RPMI8226 (cell line): ENCODE results near the gene MAD1L1.
"Not testable (repeated sequence)": the region's sequence is repeated elsewhere in the genome, so short reads cannot be mapped to it uniquely, and the experiment has no call there.

Experiments
- DNase-seq: peaks from one replicate; pipeline ENCODE4 v3.0.0-alpha.2; 2015

The MAD1L1 gene

DNA sequence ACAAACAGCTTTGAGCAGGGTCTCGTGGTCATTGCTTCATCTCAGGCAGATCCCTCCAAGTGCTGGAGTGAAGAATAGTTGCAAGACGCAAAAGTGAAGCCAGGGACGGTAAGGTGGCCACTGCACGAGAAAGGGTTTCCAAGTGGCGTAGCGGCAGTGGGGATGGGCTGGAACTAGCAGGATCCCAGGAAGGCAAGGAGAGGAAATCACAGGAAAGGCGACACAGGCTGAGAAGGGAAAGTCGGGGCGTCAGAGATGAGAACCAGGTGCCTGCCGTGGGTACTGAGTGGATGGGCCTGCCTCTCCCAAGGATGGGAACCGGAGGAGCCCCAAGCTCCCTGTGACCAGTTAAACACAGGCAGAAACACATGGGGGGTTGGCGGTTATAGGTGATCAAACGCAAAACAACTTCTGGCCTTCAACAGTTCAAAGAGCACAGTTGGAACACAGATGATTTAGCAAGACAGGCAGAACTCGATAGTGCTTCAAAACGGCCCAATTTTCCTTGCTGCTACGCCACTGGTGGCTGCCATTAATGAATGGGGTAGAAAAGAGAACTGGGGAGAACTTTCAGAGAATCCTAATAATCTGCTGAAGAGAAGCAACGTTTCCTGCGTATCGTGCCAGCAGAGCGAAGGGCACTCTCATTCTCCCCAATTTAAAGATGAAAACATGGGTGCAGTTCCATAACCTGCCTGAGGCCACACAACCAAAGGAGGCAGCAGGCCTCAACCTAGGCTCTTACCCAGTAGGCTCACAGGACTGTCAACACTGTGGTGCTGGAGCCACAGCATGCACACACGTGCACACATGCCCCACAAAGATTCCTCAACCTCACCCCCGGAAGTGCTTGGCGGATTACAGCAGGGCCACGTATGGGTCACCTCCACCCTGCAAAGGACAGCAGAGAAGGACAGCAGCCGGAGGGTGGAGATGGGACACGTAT lies 61.9 kb downstream of the MAD1L1 start:
- no peak for DNase-seq

DNA sequence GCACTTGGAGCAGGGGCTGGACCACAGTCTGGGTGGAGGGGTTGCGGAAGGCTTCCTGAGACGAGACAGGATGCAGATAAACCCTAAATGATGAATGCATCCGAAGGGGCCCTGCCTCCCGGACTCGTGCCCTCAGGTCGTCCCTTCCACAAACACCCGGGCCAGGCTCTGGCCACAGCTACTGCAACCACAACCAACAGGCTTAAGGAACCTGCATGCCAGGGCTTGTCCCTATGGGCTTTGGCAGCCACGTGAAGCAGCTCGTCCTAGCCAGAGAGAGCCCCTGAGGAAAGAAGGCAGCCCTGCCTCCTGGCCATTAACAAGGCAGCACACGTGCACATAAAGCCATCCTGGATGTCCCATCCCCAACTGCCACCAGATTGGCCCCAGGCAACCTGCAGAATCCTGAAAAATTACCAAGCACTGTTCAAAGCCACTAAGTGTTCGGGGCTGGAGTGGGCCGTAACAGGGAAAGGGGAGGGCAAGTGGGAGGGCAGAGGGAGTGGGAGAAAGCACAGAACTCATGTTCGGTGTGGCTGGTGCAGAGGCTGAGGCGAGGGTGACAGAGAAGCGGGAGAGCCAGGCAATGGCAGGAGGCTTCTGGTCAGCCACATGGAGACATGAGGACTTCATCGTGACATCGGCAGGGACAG lies 62.7 kb downstream of the MAD1L1 start:
- DNase-seq = no peak

DNA sequence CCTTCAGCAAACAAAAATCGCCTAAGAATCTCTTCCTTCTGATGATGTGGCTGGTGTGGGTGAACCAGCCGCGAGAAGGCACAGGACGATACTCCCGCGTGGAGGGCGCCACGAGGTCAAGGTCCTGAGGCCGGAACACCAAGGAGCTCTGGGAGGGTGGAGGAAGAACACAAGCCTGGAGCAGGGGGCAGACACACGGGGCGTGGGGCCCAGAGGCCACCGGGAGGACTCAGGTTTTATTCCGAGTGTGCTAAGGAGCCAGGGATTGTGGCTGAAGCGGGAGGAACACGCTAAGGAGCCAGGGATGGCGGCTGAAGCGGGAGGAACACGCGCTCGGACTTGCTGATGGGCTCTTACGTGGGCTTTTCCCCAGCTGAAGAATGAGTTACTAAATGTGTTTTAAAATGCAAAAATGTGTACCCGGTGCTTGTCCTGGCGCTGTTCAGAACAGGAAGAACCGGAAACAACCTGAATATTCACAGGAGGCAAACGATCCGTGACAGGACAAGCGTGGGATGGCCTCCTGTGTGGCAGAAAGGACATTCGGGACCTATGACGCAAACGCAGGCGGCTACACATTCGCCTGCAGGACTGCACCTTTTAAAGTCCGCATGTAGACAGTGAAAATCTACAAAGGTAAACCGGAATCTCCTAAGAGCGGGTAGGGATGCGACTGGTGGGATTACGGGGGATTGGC lies 64.0 kb downstream of the MAD1L1 start:
- DNase-seq = no peak

DNA sequence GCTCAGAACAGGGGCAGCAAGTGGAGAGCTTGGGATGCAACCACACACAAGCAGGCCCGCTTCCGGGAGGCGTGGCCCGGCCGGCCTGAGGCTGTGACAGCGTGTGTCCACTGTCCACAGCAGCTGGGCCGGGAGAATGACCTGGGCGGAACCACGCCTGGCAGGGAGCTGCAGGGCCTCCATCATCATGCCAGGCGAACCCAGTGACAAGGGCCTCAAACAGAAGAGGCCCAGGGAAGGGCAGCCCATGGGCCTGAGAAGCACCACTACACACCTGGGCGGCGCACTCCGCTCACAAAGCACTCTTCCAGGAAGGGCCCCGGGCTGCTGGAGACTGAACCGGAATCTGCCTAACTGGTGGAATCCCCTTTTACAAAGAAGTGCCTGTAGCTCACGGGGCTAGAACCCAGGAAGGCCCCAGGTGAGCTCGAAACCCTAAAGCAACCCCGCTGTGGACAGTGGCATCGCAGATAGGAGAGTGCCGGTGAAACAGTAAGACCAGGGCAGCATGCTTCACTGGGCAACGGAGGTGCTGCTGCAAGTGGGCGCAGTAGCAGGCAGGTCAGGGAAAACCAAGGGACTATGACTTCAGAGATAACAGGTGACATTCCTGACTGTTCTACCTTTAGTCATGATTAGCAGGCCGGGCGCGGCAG lies 66.0 kb downstream of the MAD1L1 start:
- DNase-seq = no peak

DNA sequence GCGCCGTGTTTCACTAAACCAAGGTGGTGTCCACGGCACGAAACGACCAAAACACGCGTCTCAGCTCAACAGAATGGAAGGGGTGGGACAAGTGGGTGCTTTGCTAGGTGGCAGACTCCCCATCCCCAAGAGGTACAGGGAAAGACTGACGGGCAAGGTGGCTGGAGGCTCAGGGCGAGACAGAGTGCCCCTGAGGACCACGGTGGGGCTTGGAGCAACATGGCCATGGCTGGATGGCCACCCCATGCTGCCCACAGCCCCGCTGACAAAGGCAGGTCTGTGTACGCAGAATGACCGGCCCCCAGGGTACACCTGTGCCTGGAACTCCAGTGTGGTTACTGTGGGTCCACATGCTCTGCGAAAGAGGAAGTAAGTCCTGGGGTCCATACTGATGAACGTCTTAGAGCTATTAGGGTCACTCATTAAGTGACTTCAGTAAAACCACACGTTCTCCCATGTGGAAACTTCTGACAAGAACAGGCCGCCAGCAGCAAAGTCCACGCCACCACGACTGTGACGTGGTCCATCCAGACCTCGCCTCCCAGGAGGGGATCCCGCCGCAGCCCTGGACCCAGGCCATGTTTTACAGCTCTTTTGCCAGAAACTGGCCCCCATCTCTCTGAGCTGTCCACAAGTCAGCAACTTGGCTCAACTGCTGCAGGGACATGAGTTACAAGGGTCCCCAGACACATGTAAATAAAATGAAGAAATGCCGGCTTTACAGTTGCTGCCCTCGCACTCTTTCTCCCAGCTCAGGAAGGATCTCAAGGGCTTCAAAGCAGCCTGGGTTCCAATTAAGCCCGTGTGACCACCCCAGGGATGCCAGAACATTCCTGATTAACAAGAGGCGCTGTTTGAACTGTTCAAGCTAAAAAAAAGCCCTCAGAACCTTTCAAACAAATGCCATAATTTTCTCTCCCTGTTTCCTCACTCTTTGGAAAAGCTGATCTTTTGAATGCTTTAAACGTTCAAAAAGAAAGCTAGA lies 66.8 kb downstream of the MAD1L1 start:
- DNase-seq = no peak

DNA sequence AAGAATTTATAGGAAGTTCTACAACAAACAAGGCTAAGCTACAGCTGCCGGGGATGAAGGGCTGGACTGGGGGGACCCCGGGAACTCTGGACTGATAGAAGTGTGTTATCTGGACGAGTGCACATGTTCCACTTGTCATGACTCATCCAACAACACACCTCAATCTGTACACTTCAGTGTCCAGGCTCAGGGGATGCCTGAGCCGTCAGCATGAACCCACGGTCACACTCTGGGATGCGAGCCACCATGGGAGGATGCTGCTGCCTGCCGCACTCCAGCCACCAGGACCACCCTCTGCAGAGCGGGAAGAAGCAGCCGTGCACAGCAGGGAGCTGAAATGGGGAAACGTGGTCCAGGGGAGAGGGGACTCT lies 67.5 kb downstream of the MAD1L1 start:
- DNase-seq = no peak

DNA sequence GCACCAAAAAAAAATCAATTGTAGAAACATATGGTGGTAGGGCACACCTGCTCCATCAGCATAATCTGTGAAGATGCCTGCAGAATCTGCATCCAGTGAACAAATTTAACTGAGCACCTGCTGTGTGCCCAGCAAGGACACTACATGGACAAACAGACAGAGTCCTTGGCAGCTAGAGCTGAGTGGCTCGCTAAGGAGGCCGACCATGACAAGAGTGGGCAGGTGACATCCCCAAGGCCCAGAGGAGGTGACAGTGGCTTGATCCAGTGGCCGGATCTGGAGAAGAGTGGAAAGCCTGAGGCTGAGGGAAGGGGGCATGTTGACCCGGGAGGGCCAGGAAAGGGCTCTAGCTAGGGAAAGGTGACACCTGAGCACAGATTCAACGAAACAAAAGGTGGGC lies 68.1 kb downstream of the MAD1L1 start:
- DNase-seq = no peak

DNA sequence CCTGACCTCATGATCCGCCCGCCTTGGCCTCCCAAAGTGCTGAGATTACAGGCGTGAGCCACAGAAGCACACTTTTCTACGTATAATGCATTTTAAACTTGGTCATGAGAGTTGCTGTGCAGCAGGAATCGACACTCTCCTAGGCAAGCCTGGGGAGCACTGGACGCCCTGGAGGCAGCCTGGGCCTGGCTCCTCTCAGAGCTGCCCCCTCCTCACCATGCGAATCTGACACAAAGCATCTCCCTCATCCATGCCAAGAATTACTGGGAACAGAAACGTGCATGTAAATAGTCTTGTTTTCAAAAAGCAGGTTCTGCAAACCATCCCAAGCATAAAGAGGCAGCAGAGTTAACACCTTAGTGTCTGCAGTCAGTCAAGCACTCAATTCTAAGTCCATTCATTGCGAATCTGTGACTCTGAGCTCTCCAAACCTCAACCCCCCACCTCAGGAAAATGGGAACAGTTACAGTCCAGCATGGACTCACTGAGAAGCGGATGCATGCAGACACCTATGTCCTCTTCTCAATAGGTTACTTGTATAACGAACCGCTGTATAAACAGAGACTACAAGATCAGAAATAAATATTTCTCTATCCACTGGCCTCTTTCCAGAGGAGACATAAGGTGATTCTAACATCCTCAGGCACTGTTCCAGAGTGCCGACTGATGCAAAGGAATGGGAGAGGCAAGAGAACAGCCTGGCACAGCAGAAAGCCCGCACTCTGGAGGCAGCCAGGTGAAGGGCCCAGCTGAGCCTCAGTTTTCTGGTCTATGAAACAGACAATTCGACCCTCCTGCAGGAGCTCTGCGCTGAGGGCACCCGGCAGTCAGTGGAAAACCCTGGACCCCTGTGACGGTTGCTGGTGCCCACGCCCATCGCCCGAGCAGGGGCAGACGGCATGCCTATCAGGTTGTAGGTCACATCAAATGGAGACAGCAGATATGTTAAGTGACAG lies 68.9 kb downstream of the MAD1L1 start:
- no peak for DNase-seq

DNA sequence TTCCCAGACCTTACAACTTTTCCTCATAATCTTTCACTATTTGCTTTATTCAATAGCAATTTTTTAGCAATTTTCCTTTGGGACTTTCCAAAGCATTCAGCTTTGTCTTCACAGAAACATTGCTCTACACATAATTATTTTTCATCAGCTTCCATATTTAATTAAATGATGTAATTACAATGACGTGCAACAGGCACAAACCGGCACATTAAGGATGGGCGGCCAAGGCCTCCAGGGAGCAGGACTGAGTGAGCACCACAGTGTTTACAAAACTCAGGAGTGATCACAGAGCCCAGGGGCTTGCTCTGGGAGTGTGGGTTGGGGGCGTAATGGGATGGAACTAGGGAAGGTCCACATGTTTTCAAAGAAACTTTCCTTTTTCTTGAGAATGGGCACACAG lies 69.8 kb downstream of the MAD1L1 start:
- no peak for DNase-seq

DNA sequence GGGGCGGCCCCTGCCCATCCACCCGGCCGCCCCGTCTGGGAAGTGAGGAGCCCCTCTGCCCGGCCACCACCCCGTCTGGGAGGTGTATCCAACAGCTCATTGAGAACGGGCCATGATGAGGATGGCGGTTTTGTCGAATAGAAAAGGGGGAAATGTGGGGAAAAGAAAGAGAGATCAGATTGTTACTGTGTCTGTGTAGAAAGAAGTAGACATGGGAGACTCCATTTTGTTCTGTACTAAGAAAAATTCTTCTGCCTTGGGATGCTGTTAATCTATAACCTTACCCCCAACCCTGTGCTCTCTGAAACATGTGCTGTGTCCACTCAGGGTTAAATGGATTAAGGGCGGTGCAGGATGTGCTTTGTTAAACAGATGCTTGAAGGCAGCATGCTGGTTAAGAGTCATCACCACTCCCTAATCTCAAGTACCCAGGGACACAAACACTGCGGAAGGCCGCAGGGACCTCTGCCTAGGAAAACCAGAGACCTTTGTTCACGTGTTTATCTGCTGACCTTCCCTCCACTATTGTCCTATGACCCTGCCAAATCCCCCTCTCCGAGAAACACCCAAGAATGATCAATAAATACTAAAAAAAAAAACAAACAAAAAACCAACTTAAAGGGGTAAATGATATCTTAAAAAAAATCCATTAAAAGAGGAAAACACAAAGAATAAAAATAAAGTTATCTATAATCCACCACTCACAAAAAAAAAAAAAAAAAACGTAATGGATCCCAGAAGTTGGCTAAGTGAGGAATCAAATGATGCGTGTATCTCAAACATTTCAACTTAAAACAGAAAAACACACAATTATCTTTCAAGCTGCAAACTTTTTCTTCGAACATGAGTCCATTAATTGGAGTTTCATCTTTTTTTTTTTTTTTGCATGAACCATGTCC lies 70.5 kb downstream of the MAD1L1 start:
- DNase-seq = not testable (repeated sequence)

DNA sequence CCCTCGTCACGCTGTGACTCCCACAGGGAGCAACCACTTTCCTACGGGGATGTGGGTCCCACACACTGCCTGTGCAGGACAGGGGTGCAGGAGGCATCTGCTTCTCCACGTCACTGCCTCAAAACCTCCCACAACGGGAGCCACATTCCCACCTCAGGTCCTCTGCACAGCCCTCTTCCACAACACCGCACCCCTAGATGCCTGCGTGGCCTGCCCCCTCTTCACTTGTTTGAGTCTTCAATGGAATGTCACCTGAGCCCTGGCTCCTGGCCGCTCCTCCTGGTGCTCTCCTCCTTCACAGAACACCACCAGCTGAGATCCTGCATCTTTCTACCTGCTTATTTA lies 73.6 kb downstream of the MAD1L1 start:
- no peak for DNase-seq

DNA sequence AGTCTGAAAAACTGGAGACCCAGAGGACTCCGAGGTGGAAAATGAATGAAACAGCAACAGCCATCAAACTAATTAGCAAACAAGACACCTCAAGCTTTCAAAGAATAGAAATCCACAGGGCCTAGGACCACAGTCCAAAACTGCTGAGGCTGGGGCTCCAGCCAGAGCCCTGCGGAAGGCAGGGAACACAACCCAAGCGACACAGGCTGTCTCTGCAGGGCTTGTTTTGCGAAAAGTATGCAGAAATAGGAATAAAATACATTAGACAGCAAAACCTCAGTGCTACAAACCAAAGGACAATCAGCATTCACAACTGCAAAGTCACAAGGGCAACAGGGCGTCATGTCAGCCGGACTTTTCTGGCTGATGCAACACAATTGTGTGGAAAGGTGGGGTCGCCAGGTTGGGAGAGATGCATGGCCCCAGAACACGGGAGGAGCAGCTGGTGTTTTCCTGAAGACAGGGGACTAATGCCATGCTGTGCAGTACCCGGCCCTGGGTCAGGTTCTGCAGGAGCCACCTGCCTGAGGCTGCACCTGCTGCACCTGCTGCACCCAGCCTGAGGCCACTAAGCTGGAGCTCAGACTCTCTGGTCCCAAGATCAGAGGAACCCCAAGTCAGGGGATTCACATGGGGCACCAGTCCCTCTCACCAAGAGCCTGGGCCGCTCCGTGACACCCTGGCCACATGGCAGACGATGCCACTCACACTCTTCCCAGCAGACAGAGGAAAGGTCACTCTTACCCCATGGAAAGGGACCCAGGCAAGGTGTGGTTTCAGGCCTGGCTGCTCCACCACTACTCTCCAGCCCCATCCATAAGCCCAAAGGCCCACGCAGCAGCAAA lies 74.2 kb downstream of the MAD1L1 start:
- no peak for DNase-seq

DNA sequence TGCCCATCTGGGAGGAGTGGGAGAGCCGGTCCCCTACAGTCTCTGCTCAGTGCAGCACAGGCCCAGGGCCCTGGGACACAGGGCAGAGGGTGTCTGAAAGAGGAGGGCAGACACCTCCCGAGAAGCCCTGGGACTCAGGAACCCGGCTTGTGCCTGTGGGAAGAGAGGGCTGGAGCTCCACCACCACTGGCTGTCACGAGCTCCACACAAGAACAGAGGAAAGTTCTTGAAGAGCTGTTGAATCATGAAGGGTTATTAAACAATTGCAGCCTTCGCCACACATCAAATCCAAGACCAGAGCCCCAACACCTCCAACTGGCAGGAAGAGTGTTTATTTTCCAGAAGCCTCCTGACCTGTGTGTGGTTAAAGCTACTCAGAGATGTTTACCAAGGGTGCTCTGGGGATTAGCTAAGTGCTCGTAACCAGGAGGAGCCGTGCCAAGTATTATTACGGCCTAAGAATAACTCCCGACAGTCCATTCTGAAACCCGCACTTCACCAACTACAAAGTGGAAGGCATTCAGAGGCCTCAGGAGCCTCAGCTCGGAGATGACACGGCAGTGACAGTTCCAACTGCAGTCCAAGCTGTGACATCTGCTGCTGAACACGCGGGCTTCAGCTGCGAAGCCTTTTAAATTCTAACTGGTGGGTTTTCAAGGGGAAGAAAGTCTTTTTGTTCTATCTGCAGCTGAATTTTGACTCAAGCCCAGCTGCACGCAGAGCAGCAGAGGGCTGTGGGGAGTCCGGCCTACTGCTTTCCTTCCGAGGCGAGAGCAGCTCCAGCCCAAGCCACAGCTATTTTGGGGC lies 75.1 kb downstream of the MAD1L1 start:
- no peak for DNase-seq

DNA sequence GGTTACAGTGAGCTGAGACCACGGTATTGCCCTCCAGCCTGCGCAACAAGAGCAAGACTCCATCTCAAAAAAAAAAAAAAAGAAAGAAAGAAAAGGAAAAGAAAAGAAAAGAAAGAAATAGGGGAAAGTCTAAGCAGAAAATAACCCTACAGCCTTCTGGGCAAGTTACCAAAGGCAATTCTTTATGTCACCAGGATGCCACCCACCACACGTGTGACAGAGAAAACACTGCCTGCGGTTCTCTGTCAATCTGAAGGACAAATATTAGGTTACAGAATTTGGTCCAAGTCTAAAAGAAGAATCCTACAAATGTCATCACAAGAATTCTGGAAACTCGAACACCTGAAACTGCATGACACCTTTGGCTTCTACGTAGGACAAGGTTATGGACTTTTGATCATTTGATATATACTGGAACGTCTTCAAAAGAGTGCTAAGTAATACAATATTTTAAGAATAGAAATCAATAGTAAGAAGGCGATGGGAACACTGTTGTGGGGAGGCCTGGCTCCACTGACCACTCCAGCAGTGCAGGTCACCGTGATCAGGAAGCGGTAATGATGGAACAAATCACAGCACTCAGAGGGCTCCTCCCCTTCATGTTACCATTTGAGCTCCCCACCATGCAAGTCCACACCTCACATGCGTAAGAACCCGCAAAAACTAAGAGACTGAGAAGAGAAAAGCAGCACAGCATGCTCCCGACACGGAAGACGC lies 75.8 kb downstream of the MAD1L1 start:
- DNase-seq = no peak

DNA sequence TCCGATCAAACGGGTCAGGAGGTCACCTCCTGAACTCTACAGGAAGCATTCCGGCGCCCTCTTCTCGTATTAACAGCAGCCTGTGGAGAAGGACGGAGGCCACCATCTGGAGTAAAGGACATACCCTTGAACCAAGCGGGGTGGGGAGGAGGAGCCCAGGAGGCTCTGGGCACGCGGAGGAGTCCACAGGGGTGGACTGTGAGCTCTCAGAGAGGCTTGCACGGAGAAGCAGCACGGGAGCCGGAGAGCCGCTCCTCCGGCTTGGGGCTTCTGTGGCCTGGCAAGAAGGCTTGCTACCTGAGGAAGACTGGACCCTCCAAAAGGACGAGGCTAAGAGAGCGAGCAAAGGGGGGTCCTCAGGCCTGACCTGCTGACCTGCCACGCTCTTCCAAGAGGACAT lies 77.9 kb downstream of the MAD1L1 start:
- DNase-seq = no peak

DNA sequence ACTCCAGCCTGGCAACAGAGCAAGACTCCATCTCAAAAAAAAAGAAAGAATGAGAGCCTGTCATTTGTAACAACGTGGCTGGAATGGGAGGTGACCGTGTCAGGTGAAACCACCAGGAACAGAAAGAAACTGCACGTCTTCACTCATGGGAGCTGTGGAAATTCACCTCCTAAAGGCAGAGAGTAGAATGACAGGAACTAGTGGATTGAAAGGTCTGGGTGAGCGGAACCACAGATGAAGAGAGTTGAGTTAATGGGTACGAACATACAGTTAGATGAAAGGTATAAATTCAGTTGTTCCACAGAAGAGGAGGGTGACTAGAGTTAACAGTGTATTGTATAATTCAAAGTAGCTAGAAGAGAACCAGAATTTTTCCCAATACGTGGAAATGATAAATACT lies 78.6 kb downstream of the MAD1L1 start:
- DNase-seq = no peak

DNA sequence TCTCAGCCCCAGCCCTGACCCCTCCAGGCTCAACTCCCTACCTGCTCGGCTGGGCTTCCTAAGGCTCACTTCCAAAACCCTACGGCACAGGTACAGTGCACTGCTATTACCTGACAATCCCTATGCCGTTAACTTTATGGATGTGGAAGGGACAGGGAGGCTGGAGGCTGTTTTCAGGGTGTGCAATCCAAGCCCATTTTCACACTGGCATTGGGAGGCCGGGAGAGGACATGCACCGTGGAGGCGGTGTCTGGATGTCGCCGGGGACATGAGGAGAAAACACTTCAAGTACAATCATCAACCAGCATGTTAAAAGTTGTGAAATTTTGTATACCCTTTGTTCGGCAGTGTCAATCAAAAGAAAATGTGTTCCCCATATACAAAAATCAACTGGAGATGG lies 80.1 kb downstream of the MAD1L1 start:
- no peak for DNase-seq
